Astrocyte of the hippocampus (primary cell): Measurements from ENCODE around the gene MMD2.
"Not testable (repeated sequence)": the region's sequence is repeated elsewhere in the genome, so short reads cannot be mapped to it uniquely, and the experiment has no call there.

Experiments used
- DNase-seq: peaks from one replicate; pipeline ENCODE4 v3.0.0; 2011; ENCODE audit warnings: low read depth, low spot score

MMD2 gene

DNA sequence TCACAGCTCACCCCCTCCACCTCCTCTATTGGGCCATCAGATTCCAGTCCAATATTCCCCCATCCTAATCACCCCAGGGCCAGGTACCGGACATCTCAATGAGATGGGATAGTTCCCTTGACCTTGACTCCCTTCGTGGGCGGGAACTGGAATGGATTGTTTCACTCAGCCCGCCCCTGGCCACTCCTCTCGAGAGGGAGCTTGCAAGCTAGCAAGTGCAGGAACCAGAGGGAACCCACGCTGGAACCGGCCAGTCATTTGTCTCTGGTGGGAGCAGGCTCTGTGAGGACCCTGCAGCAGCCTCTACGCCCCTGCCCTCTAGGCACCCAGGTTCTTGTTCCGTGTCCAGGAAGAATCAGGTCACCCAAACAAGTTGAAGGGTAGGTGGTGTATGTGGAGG, 64.5 kb downstream of the MMD2 start:
- no peak for DNase-seq

- no peak for DNase-seq
Measured at GRCh38 chr7:4893929-4894475, 65.0 kb downstream of the MMD2 start.

DNA sequence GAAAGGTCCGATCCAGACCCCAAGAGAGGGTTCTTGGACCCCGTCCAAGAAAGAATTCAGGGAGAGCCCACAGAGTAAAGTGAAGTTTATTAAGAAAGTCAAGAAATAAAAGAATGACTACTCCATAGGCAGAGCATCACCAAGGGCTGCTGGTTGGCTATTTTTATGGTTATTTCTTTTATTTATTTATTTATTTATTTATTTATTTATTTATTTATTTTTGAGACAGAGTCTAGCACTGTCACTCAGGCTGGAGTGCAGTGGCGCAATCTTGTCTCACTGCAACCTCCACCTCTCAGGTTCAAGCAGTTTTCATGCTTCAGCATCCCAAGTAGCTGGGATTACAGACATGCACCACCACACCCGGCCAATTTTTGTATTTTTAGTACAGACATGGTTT, 65.8 kb downstream of the MMD2 start:
- DNase-seq: not testable (repeated sequence)

GRCh38 chr7:4891522-4891921, 67.5 kb downstream of the MMD2 start:
- DNase-seq: not testable (repeated sequence)

DNA sequence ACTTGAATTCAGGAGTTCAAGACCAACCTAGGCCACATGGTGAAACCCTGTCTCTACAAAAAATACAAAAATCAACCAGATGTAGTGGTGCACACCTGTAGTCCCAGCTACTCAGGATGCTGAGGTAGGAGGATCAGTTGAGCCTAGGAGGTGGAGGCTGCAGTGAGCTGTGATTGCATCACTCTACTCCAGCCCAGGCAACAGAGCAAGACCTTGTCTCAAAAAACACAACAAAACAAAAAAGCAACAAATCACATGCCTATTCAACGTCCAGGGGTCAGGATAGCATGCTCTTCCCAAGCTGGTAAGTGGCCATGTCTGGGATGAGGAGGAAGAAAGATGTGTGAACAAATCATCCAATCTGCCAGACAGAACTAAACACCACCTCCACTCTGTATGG, 69.3 kb downstream of the MMD2 start:
- no peak for DNase-seq

DNA sequence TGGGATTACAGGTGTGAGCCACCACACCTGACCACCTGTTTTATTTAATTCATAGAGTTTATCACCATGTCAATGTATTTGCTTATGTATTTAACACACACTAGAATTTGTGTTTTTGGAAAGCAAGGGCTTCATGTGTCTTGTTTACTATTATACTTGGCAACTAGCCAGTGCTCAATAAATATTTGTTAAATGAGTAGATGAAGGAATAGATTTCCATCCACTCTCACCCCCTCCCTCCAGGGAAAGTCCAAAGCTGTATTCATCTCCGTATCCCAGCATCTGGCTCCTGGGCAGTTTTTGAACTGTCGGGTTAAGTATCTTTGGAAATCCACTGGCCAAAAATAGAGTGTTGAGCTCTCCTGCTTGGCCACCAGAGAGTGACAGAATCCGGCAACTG, 70.8 kb downstream of the MMD2 start:
- no peak for DNase-seq

DNA sequence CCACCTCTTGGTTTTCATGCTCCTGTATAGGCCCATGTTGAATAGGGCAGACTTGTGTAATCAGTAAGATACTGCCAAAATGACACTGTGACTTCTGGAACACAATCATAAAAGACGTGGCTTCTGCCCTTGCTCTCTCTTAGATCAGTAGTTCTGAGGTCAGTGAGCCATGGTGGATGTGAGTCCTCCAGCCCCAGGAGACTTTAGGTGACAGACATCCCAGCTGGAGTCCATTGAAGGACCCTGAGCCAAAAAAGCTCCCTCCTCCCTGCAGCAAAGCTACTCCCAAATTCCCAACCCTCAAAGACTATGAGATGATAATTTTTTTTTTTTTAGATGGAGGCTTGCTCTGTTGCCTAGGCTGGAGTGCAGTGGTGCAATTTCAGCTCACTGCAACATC, 72.3 kb downstream of the MMD2 start:
- no peak for DNase-seq

DNA sequence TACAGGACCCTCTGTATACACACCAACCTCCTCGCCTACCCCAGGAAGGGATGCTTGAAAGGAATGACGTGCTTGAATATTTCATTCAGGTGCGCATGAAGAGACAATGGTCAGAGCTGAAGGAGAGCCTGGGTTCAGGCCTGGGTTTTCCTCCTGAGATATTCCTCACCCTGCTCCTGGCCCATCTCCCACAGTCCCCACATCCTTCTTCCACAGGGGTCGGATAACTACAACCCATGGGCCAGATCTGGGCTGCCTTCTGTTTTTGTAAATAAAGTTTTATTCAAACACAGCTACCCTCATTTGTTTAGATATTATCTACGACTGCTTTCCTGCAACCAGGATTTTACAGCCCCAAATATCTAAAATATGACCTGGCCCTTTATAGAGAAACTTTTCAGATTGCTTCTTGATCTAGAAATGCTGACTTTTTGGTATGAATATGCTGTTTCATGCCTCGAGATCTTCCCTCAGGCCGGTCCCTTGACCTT, 73.6 kb downstream of the MMD2 start:
- DNase-seq: no peak

- no peak for DNase-seq
Measured at GRCh38 chr7:4884164-4884563, 74.8 kb downstream of the MMD2 start.

DNA sequence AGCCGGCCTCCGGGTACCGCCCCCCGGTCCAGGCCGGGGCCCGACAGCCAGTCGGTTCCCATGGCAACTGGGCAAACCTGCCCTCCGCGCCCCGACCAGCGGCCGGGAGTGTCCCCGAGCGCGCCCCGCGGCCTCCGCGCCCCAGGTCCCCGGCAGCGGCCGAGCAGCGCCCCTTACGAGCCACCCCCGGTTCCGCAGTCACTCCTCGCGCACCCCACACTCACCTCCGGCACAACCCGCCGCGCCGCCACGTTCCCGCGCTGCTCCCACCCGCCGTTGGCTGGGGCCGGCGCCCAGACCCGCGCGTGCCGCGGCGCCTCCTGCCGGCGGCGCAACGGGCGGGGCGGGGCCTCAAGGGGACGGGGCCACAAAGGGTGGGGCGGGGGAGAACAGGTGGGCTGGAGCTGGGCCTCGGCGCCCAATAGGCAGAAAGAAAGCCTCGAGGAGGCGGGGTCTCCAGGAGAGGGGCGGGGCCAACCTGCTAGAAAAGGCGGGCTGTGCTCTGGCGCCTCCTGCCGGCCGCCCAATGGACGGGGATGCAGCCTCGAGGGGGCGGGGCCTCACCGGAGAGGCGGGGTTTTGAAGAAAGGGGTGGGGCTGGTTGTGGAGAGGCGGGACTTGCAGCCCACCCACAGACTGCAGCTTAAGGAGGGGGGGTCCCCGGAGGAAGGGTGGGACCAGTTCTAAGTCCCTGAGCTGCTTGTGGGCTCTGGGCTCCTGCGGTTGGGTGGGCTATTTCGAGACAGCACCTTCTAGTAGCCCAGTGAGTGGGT, 75.4 kb downstream of the MMD2 start, which contains the start of gene RADIL:
Gene RADIL (minus strand): TSS at position 345 of the 773 bp plus-strand sequence. CDS start 5,577 bp downstream, outside the sequence.
- peak; percentile 94 for DNase-seq

GRCh38 chr7:4883033-4883371, 76.0 kb downstream of the MMD2 start:
- no peak for DNase-seq

DNA sequence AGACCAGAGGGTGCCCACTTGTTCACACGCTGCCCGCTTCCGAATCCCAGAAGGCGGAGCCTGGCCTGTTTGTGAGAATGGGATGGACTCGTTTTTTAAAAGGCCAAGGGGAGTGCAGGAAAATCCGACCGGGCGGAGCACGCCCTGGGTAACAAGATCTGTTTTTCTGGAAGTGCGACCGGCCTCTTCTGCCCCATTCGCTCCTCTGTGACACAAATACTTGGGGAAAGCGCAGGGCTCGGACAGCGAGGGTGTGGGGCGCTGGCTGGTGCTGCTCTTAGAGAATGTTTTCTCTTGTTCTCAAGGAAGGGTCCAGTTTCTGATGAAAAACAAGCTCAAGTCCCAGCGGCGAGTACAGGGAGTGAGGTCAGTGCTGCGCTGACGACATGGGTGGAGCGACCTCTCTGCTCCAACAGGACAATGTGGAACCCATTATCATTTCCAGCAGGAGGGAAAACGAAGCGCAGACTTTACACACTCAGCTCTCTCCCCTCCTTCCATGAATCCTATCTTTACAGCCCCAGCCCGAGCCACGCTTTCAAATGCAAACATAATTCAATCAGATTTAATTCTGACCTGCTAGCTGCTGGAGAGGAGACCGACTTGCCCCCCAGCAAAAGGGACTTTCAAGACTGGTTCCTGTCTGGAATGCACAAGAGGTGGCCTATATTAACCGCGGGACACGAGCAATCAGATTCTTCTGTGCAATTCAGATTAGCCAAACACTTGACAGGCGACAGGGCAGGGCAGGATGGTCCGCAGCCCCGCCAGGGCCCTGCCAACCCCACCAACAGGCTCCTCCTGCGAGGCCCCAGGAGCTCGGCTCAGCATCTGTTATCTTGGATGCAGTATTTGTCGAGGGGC, 76.6 kb downstream of the MMD2 start:
- DNase-seq: peak; percentile 72

DNA sequence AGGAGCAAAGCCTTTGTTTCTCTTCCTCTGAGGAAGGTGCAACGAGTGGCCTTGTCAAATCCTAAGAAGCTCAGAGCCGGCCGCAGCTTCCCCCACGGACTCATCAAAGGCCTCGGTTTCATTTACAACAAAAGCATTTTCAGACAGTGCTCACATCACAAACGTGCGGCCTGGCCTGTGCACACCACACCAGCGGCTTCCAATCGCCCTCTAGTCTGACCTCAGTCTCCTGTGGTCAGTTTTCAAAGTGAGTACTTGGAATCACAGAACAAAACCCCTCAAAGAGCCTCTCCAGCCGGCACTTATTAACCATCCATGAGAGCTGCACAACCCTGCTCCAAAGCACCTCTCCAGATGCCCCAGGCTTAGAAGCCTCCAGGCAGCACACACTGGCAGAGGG, 78.8 kb downstream of the MMD2 start:
- DNase-seq: peak; percentile 48

- no peak for DNase-seq
Measured at GRCh38 chr7:4879396-4880081, 79.4 kb downstream of the MMD2 start.

GRCh38 chr7:4878336-4879335, 80.4 kb downstream of the MMD2 start:
- DNase-seq: peak; percentile 46

GRCh38 chr7:4876586-4876985, 82.4 kb downstream of the MMD2 start:
- no peak for DNase-seq

DNA sequence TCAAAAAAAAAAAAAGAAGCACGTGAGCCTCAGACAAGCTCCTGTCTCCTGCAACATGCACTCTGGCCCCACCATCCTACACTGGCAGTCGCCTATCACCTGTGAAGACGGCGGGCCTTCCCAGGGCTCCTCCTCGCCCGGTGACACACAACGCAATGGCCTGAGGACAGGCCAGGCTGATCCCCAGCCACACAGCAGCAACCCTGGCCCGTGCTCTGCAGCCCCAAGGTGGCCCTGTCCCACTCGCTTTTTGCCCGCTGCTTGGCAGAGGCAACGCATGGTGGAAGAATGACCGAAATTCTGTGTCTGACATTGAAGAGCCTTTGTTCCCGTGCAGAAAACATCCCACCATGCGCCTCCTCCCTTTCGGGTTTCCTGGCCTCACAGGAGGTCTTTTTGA, 83.6 kb downstream of the MMD2 start:
- DNase-seq: no peak

DNA sequence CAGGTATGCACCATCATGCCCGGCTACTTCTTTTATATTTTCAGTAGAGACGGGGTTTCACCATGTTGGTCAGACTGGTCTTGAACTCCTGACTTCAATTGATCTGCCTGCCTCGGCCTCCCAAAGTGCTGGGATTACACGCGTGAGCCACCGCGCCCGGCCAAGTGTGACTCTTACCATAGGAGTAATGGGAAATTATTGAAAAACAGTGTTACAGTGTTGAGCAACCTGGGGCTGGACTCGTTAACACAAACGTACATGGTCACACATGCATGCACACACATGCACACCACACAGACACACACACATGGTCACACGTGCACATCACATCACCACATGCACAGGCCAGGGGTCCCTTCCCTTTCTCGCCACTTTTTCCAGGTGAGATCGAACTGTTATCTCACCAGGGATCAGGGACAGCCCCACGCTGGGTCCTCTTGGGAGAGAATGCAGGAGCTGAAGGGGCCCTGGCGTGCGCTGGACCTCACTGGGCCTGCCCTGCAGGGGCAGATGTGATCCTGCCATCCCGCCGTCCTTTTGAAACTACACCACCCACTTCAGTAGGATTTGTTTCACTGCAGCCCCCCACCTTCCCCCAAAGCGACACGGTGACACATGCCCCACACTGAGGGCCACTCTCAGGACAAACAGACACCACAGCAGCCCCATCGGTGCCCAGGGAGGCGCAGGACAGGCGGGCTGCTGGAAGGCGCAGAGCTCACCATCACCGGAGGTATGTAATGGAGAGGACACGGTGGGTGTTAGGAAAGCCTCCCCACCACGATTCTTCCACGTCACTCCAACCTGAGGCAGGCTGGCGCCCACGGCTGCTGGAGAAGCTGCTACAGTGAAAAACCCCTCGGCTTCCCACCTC, 85.7 kb downstream of the MMD2 start:
- DNase-seq: no peak

GRCh38 chr7:4871930-4872675, 86.9 kb downstream of the MMD2 start:
- DNase-seq: no peak
